Dedifferentiated amniotic fluid mesenchymal stem cell (primary cell): Measurements from ENCODE around the gene CNTNAP2.
"Not testable (repeated sequence)": the region's sequence is repeated elsewhere in the genome, so short reads cannot be mapped to it uniquely, and the experiment has no call there.

Source experiments
- DNase-seq: peaks from one replicate; pipeline ENCODE4 v3.0.0-alpha.2; 2016; ENCODE audit errors: extremely low spot score

CNTNAP2 gene

GRCh38 chr7:148302436-148302835 is 2185.8 kb downstream of the CNTNAP2 start:
- not testable (repeated sequence) for DNase-seq

GRCh38 chr7:148303295-148304082 is 2186.9 kb downstream of the CNTNAP2 start:
- DNase-seq, result peak; percentile 62

- DNase-seq, result no peak
These were observed 2187.4 kb downstream of the CNTNAP2 start for GRCh38 chr7:148304083-148304335.

- no peak for DNase-seq
These were observed 2187.9 kb downstream of the CNTNAP2 start for GRCh38 chr7:148304456-148304855.

- no peak for DNase-seq
These were observed 2190.2 kb downstream of the CNTNAP2 start for GRCh38 chr7:148306759-148307158.

- DNase-seq, result no peak
These were observed 2201.7 kb downstream of the CNTNAP2 start for GRCh38 chr7:148318102-148318811.

- no peak for DNase-seq
These were observed 2202.2 kb downstream of the CNTNAP2 start for GRCh38 chr7:148318838-148319237.

- no peak for DNase-seq
These were observed 2202.8 kb downstream of the CNTNAP2 start for GRCh38 chr7:148319316-148319808.

GRCh38 chr7:148325208-148325607 is 2208.6 kb downstream of the CNTNAP2 start:
- DNase-seq, result no peak

- DNase-seq, result no peak
These were observed 2210.8 kb downstream of the CNTNAP2 start for GRCh38 chr7:148327379-148327778.

- DNase-seq, result no peak
These were observed 2212.3 kb downstream of the CNTNAP2 start for GRCh38 chr7:148328906-148329305.

- DNase-seq, result no peak
These were observed 2213.7 kb downstream of the CNTNAP2 start for GRCh38 chr7:148330124-148330818.

GRCh38 chr7:148330822-148331221 is 2214.2 kb downstream of the CNTNAP2 start:
- DNase-seq, result no peak

- not testable (repeated sequence) for DNase-seq
These were observed 2214.9 kb downstream of the CNTNAP2 start for GRCh38 chr7:148331456-148331855.

GRCh38 chr7:148332191-148333186 is 2215.9 kb downstream of the CNTNAP2 start:
- DNase-seq, result no peak

GRCh38 chr7:148334441-148334956 is 2217.9 kb downstream of the CNTNAP2 start:
- DNase-seq, result no peak

GRCh38 chr7:148334959-148335577 is 2218.5 kb downstream of the CNTNAP2 start:
- DNase-seq, result no peak

GRCh38 chr7:148335790-148336189 is 2219.2 kb downstream of the CNTNAP2 start:
- DNase-seq, result no peak

- DNase-seq, result no peak
These were observed 2219.8 kb downstream of the CNTNAP2 start for GRCh38 chr7:148336411-148336810.

- DNase-seq, result no peak
These were observed 2220.8 kb downstream of the CNTNAP2 start for GRCh38 chr7:148337246-148337965.
